SKM-1 treated with dmso at 0.1 percent for 144 hours (cell line): Measurements from ENCODE around the gene HSPA12B.
"Not testable (repeated sequence)": the region's sequence is repeated elsewhere in the genome, so short reads cannot be mapped to it uniquely, and the experiment has no call there.

Source experiments
- DNase-seq: peaks from one replicate; lab custom pipeline; 2025; ENCODE audit not compliant: unreplicated experiment; lab: John Stamatoyannopoulos, UW

The HSPA12B gene

DNA sequence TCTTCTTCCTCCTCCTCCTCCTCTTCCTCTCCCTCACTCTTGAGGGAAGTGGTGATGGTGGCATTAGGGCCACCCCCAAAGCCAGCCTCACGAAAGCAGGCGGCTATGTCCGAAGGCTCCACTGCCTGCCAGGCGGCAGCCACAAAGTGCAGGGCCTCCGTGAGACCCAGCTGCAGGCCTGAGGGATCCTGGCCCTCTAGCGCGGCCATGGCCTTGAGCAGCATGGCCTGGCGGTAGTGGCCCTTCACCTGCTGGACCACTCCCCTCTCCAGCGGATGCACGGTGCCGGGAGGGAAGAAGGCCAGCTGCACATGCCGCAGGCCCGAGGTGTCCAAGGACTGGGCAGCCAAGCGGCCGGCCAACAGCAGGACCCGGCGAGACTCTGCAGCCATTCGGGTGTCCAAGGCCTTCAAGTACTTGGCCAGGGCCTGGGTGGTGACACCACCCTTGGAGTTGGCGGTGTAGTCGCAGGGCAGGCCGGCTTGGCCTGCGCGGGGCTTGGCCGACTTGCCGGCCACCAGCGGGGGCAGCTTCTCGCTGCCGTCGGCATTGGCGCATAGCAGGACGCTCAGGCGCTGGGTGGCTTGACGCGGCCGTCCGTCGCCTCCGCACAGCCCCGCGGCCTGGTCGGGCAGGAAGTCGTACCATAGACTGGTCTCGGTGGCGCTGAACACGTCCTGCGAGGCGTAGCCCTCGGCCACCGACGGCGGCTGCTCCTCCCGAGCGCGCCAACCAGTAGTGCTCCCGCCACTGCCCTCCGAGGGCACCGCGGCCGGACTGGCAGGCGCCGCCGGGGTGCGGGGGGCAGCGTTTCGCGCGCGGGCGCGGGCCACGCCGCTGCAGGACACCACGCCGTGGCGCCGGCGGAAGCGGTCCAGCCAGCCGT lies 53.0 kb downstream of the HSPA12B start:
- no peak for DNase-seq

DNA sequence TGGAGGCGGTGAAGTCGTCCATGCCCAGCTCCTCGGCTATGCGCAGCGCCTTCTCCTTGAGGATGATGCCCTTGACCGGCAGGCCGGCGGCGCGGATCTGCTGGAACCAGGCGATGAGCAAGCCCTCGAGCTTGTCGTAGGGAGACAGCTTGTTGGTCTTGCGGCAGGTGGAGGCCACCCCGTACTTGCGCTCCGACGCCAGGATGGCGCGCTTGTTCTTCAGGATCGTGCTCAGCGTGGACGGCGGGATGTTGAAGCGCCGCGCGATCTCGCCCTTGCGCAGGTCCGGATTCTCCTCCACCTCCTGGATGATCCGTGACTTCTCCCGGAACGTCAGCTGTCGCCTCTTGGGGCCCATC lies 53.6 kb downstream of the HSPA12B start:
- DNase-seq: no peak

DNA sequence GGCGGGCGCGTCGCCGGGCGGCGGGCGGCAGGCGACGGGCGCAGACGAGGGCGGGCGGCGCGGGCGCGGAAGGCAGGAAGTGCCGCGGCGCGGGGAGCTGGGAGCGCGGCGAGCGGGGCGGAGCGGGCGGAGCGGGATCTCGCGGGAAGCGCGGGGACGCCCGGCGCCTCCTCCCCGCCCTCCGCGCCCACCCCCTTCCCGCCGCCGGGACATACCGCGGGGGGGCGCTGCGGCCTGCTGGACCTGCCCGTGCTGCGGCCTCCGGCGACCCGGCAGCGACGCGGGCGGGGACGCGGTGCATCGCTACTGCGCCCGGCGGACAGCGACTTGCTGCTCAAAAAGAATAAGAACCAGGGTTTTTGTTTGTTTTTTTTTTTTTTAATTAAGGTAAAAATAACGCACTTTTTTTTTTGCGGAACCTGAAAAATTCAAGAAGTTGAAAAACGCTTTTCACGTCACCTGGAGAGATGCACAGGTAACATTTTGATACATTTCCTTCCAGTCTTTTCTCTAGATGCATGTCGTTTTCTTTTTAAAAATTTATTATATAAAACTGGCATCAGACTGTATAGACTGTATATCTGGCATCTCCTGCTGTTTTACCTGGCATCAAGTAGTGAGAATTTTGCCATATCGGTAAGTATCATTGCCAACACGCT lies 54.3 kb downstream of the HSPA12B start, which contains the start of gene CENPB:
Gene CENPB (minus strand): TSS at position 76 of the 659 bp plus-strand sequence. CDS start 257 bp downstream, outside the sequence.
- peak; percentile 53 for DNase-seq

DNA sequence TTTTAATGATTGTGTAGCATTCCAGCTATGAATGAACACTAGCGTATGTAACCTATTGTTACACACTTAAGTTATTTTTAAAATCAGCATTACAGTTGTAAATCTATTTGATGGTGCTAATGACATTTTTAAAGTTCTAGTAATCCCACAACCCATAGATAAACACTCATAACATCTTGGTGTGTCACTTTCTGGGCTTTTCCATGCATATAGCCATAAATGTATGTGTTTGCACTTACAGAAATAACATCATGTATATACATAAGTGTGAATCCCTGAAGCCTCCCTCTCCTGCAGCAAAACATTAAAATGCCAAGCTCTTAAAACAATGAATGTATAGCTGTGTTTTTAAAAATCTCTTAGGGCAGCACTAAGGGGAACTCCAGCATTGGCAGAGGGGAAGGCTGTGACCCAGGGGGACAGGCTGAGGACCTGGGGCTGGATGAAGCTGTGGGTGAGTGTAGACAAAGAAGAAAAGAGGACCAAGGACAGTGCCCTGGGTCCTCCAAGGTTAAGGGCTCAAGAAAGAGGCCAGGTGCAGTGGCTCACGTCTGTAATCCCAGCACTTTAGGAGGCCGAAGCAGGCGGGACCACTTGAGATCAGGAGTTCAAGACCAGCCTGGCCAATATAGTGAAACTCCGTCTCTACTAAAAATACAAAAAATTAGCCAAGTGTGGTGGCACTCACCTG lies 55.0 kb downstream of the HSPA12B start:
- DNase-seq: no peak

DNA sequence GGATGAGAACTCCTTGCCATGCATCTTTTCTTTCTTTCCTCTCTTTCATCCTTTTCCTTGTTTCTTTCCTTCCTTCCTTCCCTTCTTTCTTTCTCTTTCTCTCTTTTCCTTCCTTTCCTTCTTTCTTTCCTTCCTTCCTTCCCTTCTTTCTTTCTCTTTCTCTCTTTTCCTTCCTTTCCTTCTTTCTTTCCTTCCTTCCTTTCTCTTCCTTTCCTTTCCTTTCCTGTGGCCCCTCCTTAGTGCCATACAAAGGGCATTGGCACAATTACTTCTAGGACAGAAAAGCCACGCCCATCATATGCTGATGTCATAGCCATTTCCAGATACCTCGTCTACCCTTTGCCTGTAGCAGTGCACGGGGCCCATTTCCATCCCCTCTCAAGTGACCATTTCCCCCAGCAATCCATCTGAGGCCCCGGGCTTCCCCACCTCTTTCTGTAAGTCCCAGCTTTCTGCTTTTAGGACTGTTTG lies 56.2 kb downstream of the HSPA12B start:
- DNase-seq: no peak

DNA sequence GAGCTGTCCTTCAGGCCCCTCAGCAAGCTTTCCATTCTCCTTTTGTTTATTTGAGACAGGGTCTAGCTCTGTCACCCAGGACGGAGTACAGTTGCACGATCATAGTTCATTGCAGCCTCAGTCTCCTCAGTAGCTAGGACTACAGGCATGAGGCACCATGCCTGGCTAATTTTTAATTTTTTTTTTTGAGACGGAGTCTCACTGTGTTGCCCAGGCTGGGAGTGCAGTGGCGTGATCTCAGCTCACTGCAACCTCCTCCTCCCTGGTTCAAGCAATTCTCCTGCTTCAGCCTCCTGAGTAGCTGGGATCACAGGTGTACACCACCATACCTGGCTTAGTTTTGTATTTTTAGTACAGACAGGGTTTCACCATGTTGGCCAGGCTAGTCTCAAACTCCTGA lies 56.7 kb downstream of the HSPA12B start:
- DNase-seq: not testable (repeated sequence)

DNA sequence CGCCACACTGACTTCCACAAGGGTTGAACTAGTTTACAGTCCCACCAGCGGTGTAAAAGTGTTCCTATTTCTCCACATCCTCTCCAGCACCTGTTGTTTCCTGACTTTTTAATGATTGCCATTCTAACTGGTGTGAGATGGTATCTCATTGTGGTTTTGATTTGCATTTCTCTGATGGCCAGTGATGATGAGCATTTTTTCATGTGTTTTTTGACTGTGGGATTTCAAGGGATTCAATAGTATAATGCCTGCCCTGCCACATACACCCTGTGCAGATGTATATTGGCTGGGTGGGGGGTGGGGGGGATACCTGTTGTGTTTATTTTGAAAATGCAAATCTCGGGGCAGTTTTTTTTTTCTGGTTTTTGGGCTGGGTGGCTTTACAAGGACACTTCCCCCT lies 61.7 kb downstream of the HSPA12B start:
- DNase-seq: not testable (repeated sequence)

DNA sequence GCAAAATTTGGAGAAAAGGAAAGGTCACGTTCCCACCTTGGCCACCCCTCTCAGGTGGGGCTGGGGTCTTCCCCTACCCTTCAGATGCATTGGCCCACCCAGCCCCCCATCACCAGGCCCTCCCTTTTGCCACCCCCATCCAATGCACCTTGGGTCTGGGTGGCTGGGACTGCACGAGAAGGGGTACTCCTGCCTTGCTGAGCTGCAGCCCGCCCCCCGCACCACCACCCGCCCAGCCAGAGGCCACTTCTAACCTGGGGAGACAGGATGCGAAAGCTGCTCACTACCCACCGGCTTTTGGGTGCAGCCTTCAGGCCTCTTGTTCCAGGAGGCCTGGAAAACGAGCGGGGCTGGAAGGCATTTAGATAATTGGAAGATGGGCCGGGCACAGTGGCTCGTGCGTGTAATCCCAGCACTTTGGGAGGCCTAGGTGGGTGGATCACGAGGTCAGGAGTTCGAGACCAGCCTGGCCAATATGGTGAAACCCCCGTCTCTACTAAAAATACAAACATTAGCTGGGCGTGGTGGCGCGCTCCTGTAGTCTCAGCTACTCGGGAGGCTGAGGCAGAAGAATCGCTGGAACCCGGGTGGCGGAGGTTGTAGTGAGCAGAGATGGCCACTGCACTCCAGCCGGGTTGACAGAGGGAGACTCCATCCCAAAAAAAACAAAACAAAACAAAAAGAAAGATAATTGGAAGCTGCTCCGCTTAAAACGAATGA lies 62.4 kb downstream of the HSPA12B start:
- DNase-seq: no peak

DNA sequence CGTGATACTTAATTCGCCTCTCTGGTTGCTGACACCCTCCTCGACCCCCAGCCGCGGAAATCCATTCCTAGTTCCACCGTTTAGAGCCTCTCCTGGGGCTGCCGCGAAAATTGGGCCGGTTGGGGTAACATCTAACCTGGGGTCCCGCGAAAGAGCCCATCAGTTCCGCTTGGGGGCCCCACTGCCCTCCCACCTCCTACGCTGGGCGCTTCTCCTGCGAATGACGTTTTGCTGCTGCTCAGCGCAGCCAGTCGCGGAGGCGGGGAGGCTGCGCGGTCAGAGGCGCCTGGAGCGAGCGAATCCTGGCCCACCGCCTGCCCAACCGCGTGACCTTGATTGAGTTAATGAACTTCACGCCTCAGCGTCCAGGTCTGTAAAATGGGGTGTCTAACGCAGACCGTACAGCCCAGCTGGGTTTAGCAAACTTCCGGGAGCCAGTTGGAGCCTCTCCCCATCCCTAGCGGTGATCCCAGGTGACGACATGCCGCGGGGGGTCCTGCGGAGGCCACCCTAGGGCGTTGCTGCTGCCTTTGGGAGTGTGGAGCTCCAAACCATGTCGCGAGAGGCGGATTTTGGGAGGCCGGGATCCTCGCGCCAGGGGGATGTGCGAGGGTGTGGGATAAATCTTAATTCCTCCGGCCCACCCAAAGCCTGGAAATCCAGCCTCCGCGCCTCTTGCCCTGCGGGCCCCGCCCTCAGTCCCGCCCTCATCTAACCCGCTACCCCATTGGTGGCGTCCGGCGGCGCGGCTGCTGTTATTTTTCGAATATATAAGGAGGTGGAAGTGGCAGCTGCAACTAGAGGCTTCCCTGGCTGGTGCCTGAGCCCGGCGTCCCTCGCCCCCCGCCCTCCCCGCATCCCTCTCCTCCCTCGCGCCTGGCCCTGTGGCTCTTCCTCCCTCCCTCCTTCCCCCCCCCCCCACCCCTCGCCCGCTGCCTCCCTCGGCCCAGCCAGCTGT lies 63.3 kb downstream of the HSPA12B start, which contains the start of gene CDC25B:
Gene CDC25B (plus strand): TSS at position 800 of the 958 bp plus-strand sequence. CDS start 222 bp downstream, outside the sequence.
- peak; percentile 53 for DNase-seq

DNA sequence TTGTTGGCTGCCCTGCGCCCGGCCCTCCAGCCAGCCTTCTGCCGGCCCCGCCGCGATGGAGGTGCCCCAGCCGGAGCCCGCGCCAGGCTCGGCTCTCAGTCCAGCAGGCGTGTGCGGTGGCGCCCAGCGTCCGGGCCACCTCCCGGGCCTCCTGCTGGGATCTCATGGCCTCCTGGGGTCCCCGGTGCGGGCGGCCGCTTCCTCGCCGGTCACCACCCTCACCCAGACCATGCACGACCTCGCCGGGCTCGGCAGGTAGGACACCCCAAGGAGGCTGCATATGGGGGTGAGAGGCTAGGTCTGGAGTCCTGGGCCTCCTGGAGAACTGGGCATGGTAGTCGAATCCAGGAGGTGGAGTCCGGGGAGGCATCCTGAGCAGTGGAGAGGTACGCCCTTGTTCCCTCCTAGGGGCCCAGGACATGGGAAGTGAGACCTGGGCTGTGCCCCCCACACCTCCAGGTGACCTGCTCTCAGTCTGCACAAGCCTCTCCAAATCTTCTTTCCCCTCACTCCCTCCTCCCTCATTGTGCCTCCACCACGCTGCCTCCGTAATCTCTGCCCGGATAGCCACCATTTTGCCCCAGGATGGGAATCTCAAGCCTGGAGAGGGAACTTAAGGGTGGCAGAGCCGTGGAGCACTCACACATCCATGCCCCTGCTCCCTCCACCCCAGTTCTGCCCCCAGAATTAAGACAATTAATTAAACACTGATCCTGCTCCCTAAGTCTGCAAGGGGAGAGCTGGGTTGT lies 64.2 kb downstream of the HSPA12B start:
- DNase-seq: no peak

DNA sequence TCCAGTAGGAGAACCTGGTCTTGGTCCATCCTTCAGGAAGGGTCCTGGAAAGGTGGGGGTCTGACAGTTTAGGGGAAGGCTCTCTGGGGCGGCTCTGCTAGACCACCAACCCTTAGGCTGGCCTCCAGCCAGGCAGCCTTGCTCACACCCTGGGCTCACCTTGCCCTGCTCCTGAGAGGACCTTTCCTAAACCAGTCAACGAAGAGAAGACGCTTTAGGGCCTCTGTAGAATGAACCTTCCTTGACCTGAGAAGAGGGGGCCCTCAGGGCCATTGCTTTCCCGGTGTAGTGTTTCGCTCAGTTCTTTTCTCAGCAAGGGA lies 64.7 kb downstream of the HSPA12B start:
- DNase-seq: no peak

DNA sequence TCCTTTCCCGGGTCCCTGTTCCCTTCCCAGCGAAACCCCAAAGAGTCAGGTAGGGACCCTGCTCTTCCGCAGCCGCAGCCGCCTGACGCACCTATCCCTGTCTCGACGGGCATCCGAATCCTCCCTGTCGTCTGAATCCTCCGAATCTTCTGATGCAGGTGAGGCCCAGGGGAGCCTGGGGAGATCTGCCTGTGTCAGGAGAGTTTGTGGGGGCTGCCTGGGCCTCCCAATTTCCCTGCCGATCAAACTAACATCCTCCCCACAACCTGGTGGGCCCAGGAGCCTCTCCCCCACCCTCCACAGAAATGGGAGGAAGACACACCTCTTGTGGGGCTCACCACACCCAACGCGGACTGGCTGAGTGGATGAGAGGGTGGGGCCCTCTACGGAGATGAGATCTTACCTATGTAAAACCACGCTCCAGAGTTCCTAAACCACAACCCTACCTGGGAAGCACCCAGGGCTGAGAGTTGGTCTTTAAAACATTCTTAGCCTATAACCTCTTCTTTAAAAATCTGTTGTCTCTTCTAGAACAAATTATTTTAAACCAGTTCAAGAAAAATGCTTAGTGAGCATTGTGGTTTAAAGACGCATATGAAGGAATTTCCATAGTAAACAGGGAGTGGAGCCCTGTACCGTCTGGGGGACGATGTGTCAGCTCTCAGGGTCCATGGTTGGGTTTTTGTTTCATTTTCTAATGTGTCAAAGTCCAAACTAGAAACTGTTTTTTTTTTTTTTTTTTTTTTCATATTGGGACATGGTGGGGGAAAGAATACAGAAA lies 65.3 kb downstream of the HSPA12B start:
- no peak for DNase-seq

DNA sequence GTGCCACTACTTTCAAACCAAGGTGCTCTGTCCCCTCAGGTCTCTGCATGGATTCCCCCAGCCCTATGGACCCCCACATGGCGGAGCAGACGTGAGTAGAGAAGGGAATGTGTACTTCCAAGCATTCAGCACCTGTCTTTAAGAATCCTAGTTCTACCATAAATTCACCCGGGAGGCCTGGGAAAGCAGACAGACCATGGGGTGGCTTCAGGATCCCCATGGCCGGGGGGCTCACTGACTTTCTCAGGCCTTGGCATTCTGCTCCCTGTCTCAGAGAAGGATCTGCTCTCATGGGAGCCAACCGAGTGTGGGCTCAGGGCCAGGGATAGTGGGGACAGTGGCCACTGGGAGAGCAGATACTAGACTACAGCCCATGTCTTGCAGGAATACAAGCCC lies 65.9 kb downstream of the HSPA12B start:
- DNase-seq: no peak

DNA sequence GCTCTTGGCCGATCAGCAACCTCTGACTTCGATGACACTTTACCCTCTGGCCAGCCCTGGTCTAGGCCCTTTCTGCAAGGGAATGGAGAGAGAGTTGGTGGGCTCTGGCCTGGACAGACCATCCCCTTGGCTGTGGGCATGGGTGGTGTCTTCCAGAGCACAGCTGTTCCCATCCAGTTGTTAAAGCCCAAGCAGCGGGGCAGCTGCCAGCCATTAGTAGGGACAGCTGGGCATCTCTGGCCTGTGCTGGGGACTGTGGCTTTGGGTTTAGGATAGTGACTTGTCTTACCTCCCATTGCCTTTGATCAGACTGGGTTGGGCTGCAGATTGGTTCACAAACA lies 66.4 kb downstream of the HSPA12B start:
- DNase-seq: no peak

DNA sequence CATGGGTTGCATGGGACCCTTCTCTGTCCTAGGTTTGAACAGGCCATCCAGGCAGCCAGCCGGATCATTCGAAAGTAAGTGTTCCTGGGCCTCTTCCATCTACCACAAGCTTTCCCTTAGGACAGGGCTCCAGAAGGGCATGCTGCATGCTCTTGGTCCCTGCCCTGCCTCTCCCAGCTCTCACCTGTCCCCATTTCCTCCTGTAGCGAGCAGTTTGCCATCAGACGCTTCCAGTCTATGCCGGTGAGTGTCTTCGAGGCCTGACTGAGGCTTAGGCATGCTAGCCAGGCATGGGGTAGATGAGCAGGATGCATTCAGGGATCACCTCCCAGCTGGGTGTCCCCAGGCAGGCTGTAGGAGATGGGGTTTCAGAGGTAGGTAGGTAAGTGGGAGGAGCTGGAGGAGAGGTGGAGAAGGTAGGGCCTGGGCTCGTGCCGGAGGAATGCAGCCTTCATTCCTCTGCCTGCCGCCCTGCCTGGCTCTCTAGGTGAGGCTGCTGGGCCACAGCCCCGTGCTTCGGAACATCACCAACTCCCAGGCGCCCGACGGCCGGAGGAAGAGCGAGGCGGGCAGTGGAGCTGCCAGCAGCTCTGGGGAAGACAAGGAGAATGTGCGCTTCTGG lies 67.9 kb downstream of the HSPA12B start:
- no peak for DNase-seq

DNA sequence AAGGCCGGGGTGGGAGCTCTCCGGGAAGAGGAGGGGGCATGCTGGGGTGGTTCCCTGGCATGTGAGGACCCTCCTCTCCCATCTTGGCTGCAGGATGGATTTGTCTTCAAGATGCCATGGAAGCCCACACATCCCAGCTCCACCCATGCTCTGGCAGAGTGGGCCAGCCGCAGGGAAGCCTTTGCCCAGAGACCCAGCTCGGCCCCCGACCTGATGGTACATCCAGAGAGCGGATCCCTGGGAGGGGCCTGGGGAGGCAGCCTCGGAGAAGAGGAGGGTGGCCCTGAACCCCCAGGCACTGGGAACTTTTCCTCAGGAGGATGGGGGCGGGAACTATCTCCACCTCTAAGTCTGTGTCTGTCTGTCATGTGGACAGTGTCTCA lies 68.4 kb downstream of the HSPA12B start:
- DNase-seq: no peak

DNA sequence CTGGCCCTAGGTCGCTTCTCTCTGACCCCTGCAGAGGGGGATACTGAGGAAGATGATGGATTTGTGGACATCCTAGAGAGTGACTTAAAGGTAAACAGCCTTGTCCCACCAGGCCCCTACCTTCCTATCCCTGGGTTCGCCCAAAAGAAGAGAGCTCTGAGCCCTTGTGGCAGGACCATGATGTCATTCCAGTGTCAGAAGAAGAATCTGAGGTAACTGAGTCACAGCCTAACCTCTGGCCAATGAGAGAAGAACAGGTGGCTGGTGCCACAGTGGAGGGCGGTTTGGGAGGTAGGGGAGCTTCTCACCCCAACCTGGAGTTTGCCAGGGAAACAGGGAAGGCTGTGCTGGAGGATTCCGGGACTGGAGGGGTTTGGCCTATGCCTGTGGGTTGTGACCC lies 68.8 kb downstream of the HSPA12B start:
- DNase-seq: no peak

DNA sequence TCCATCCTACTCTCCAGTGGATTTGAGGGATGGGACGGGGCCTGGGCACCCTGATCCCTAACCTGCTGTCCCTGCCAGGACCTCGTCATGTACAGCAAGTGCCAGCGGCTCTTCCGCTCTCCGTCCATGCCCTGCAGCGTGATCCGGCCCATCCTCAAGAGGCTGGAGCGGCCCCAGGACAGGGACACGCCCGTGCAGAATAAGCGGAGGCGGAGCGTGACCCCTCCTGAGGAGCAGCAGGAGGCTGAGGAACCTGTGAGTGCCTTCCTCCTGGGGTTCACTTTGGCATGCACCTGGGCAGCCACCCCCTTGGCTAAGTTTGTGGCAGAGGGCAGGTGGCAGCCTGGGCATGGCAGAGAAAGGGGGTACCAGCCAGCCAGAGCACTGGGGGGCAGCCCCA lies 69.4 kb downstream of the HSPA12B start:
- no peak for DNase-seq
